Body of pancreas (tissue), 4 donors: Measurements from ENCODE around the gene SLC9A3. TPM values are rescaled to one million over a fixed set of nuclear protein-coding genes. Genes with fewer than 3 reads are reported as not detected.

Experiments used
- ATAC-seq: fragments of 150-250 bp; one replicate; pipeline ENCODE4 v1.9.1; 2016
- DNase-seq, 4 donors: peaks; one replicate each; pipeline ENCODE4 v3.0.0-alpha.2; 2019
- H3K27ac ChIP-seq, 4 donors: fragments of 200-600 bp; sonication (generic); 1 replicate in 3 of 4; 2 replicates in 1 of 4; pipeline versions ENCODE4 v1.5.1 to v1.6.1; 2016 to 2019; ENCODE audit warnings: mild to moderate bottlenecking in 1 of 4, mixed read lengths in 1 of 4, moderate library complexity in 1 of 4
- H3K27me3 ChIP-seq, 2 donors: fragments of 200-600 bp; sonication (generic); one replicate each; pipeline ENCODE4 v1.6.0; 2016; ENCODE audit warnings: mild to moderate bottlenecking in 1 of 2
- H3K36me3 ChIP-seq, 2 donors: fragments of 200-600 bp; sonication (generic); replicated peaks in 1 of 2; 2 replicates each; pipeline ENCODE4 v1.5.1; 2016; ENCODE audit warnings: low read depth in 2 of 2; ENCODE audit not compliant: insufficient read depth in 1 of 2
- H3K4me1 ChIP-seq: fragments of 200-600 bp; sonication (generic); one replicate; pipeline ENCODE4 v1.6.0; 2016
- H3K4me3 ChIP-seq, 2 donors: fragments of 200-600 bp; sonication (generic); 1 replicate in 1 of 2; 2 replicates in 1 of 2; pipeline ENCODE4 v1.5.1; 2016 to 2019
- H3K9me3 ChIP-seq, 3 donors: fragments of 200-600 bp; sonication (generic); 1 replicate in 2 of 3; 2 replicates in 1 of 3; pipeline ENCODE4 v1.5.1; 2016
- CTCF ChIP-seq, 7 experiments: fragments of 450-650 bp in 4 of 7; fragments of 200-600 bp in 3 of 7; sonication (generic) in 3 of 7; IDR thresholded peaks; one replicate each; pipeline ENCODE4 v1.5.1; 2016 to 2019; ENCODE audit warnings: antibody characterized with exemption in 7 of 7
- POLR2A ChIP-seq, 3 donors: fragments of 450-650 bp; IDR thresholded peaks; one replicate each; pipeline ENCODE4 v1.6.1; 2016; ENCODE audit warnings: antibody characterized with exemption in 3 of 3, mild to moderate bottlenecking in 2 of 3
- WGBS, 2 donors: methylation state at CpG; one replicate each; pipeline ENCODE4 v1.1.5; 2017; 5-methylcytosine and 5-hydroxymethylcytosine counted together
- intact Hi-C: fragments of 100-400 bp; cut with DNase I; formaldehyde crosslinking; loops from one replicate; pipeline ENCODE4 v1.15.1; 2023
- total RNA-seq, 2 donors: library from RNA; depleted of rRNA; stranded (reverse); fragments of >200 nt; gene quantifications; one replicate each; pipeline ENCODE4 v1.1.0, GENCODE V29; 2016

Gene SLC9A3
- total RNA-seq, 2 donors from 2014 or later, result 2.0 to 4.7 TPM

GRCh38 chr5:566636-567309, 42.5 kb upstream of the SLC9A3 start:
- DNase-seq, result no peak
- no peaks in the 10 kb centered on the region for H3K9me3 ChIP-seq
- 87 to 89% methylated on average over 16 of the region's 16 CpGs for WGBS, 2 donors
- TF ChIP-seq CTCF (IDR thresholded peaks at IDR 0.05) (no peak), POLR2A (IDR thresholded peaks at IDR 0.05) (no peak)
- no peaks in the 10 kb centered on the region for H3K4me1 ChIP-seq
- H3K27ac ChIP-seq, result no peak overlapping the region
- ATAC-seq, result no peak
- H3K27me3 ChIP-seq, result no peaks in the 10 kb centered on the region
- H3K36me3 ChIP-seq, result no peaks in the 10 kb centered on the region
- H3K4me3 ChIP-seq, result no peak overlapping the region
- intact Hi-C loops, result no loop called here

GRCh38 chr5:565782-566440, 41.7 kb upstream of the SLC9A3 start:
- no peak overlapping the region for H3K27ac ChIP-seq
- no peak for TF ChIP-seq CTCF (IDR thresholded peaks at IDR 0.05)
- TF ChIP-seq POLR2A (IDR thresholded peaks at IDR 0.05), result no peak
- WGBS, 2 donors, result 40 to 71% methylated on average over 6 to 10 of the region's 20 CpGs
- no peaks in the 10 kb centered on the region for H3K9me3 ChIP-seq
- no peak for ATAC-seq
- H3K36me3 ChIP-seq, result no peaks in the 10 kb centered on the region
- H3K4me1 ChIP-seq, result no peaks in the 10 kb centered on the region
- peak in 3 of 4 donors; percentile 31 to 32 (median 31) for DNase-seq
- no peaks in the 10 kb centered on the region for H3K27me3 ChIP-seq
- H3K4me3 ChIP-seq, result no peak overlapping the region
- intact Hi-C loops, result no loop called here

GRCh38 chr5:561408-561807, 37.2 kb upstream of the SLC9A3 start:
- ATAC-seq (no peak), DNase-seq (no peak)
- H3K27me3 ChIP-seq, result no peaks in the 10 kb centered on the region
- H3K4me1 ChIP-seq, result peaks cover 9% of the 10 kb centered on the region
- H3K36me3 ChIP-seq, result no peaks in the 10 kb centered on the region
- no peak overlapping the region for H3K27ac ChIP-seq
- H3K4me3 ChIP-seq, result no peak overlapping the region
- no peaks in the 10 kb centered on the region for H3K9me3 ChIP-seq
- intact Hi-C loops, result no loop called here
- TF ChIP-seq POLR2A (IDR thresholded peaks at IDR 0.05) (no peak), CTCF (IDR thresholded peaks at IDR 0.05) (no peak)
- WGBS, 2 donors, result 80 to 86% methylated on average over 4 to 21 of the region's 21 CpGs

- no peak for DNase-seq
- ATAC-seq, result no peak
Measured at GRCh38 chr5:560792-561166, 36.5 kb upstream of the SLC9A3 start.

More at GRCh38 chr5:560792-561166, 36.5 kb upstream of the SLC9A3 start:
- no peak for TF ChIP-seq CTCF (IDR thresholded peaks at IDR 0.05)
- TF ChIP-seq POLR2A (IDR thresholded peaks at IDR 0.05), result no peak
- Histone ChIP-seq H3K27me3 (no peaks in the 10 kb centered on the region), H3K4me3 (no peak overlapping the region), H3K36me3 (no peaks in the 10 kb centered on the region), H3K27ac (no peak overlapping the region), H3K4me1 (peaks cover 11% of the 10 kb centered on the region), H3K9me3 (no peaks in the 10 kb centered on the region)
- intact Hi-C loops, result no loop called here
- 74 to 80% methylated on average over 12 of the region's 12 CpGs for WGBS, 2 donors
